SW 1271 (cell line): ENCODE results near the gene RSAD1.

Experiments
- DNase-seq, 2 experiments: peaks; one replicate each; lab custom pipeline; 2025; lab: John Stamatoyannopoulos, UW

The RSAD1 gene

GRCh38 chr17:50458270-50458669 lies 20.4 kb upstream of the RSAD1 start:
- no peak for DNase-seq

- no peak for DNase-seq
These were observed 19.7 kb upstream of the RSAD1 start for GRCh38 chr17:50458701-50459676.

GRCh38 chr17:50459756-50460155 lies 18.9 kb upstream of the RSAD1 start:
- no peak for DNase-seq

- no peak for DNase-seq
These were observed 17.7 kb upstream of the RSAD1 start for GRCh38 chr17:50460831-50461526.

GRCh38 chr17:50461550-50462132 lies 17.0 kb upstream of the RSAD1 start:
- DNase-seq = no peak

GRCh38 chr17:50462446-50462845 lies 16.2 kb upstream of the RSAD1 start:
- DNase-seq = no peak

GRCh38 chr17:50464121-50464520 lies 14.5 kb upstream of the RSAD1 start:
- DNase-seq = no peak

- DNase-seq = no peak
These were observed 13.9 kb upstream of the RSAD1 start for GRCh38 chr17:50464736-50465135.

GRCh38 chr17:50465171-50465570 lies 13.5 kb upstream of the RSAD1 start:
- DNase-seq = no peak

- no peak for DNase-seq
These were observed 13.0 kb upstream of the RSAD1 start for GRCh38 chr17:50465635-50466034.

GRCh38 chr17:50466371-50467113 lies 12.1 kb upstream of the RSAD1 start:
- no peak for DNase-seq

GRCh38 chr17:50467114-50467854 lies 11.4 kb upstream of the RSAD1 start:
- no peak for DNase-seq

- DNase-seq = no peak
These were observed 10.8 kb upstream of the RSAD1 start for GRCh38 chr17:50467855-50468303.

GRCh38 chr17:50468304-50469207 lies 10.1 kb upstream of the RSAD1 start, which contains the start of gene CHAD:
TSS of gene CHAD (minus strand) at chr17:50468880. CDS start at chr17:50468813, 67 bp downstream.
- no peak for DNase-seq

- DNase-seq = no peak
These were observed 9.5 kb upstream of the RSAD1 start for GRCh38 chr17:50469208-50469605.

GRCh38 chr17:50469671-50470305 lies 8.9 kb upstream of the RSAD1 start:
- no peak for DNase-seq

- DNase-seq = no peak
These were observed 8.2 kb upstream of the RSAD1 start for GRCh38 chr17:50470426-50470825.

- DNase-seq = no peak
These were observed 7.4 kb upstream of the RSAD1 start for GRCh38 chr17:50471009-50471905.

- DNase-seq = no peak
These were observed 6.4 kb upstream of the RSAD1 start for GRCh38 chr17:50472286-50472685.
